HL-60 (cell line): ENCODE results near the gene CRABP1.

Experiments used
- DNase-seq, 2 experiments: peaks; one replicate each; pipeline ENCODE4 v3.0.0-alpha.2; 2010 to 2020; ENCODE audit warnings: low read depth in 1 of 2, low spot score in 1 of 2
- H3K27ac ChIP-seq: fragments of 250-450 bp; sonication (Bioruptor Pico); replicated peaks from 2 replicates; pipeline ENCODE4 v1.5.1; 2020; ENCODE audit warnings: mild to moderate bottlenecking, moderate library complexity
- H3K27me3 ChIP-seq: fragments of 250-450 bp; sonication (Bioruptor Pico); 2 replicates; pipeline ENCODE4 v1.5.1; 2021; ENCODE audit warnings: mild to moderate bottlenecking, moderate library complexity; ENCODE audit not compliant: insufficient read depth, poor library complexity, severe bottlenecking
- H3K4me3 ChIP-seq: replicated peaks from 2 replicates; pipeline ENCODE4 v1.5.1; 2011; ENCODE audit warnings: mild to moderate bottlenecking, control low read depth, low read length; ENCODE audit not compliant: insufficient read depth
- GABPA ChIP-seq: IDR thresholded peaks from 2 replicates; pipeline ENCODE4 v1.6.1; 2012; ENCODE audit warnings: low read depth
- POLR2AphosphoS5 ChIP-seq: IDR thresholded peaks from 2 replicates; pipeline ENCODE4 v1.6.1; 2012; ENCODE audit warnings: low read depth
- SPI1 ChIP-seq: IDR thresholded peaks from 2 replicates; pipeline ENCODE4 v1.6.1; 2012; ENCODE audit warnings: low read depth, mild to moderate bottlenecking, borderline replicate concordance
- TF ChIP-seq, protein P1 (sequence below): IDR thresholded peaks from 2 replicates; pipeline ENCODE4 v1.6.1; 2012; ENCODE audit warnings: low read depth; ENCODE audit not compliant: insufficient replicate concordance
- TF ChIP-seq, protein P2 (sequence below): IDR thresholded peaks from one replicate; pipeline ENCODE4 v1.5.1; 2011; ENCODE audit warnings: low read length, control low read depth, inconsistent platforms; ENCODE audit not compliant: insufficient read depth

The CRABP1 gene

GRCh38 chr15:78388865-78389264 is 48.7 kb downstream of the CRABP1 start:
- TF ChIP-seq GABPA = no peak
- no peak for TF ChIP-seq SPI1
- TF ChIP-seq POLR2AphosphoS5 = no peak
- TF ChIP-seq, protein P1, sequence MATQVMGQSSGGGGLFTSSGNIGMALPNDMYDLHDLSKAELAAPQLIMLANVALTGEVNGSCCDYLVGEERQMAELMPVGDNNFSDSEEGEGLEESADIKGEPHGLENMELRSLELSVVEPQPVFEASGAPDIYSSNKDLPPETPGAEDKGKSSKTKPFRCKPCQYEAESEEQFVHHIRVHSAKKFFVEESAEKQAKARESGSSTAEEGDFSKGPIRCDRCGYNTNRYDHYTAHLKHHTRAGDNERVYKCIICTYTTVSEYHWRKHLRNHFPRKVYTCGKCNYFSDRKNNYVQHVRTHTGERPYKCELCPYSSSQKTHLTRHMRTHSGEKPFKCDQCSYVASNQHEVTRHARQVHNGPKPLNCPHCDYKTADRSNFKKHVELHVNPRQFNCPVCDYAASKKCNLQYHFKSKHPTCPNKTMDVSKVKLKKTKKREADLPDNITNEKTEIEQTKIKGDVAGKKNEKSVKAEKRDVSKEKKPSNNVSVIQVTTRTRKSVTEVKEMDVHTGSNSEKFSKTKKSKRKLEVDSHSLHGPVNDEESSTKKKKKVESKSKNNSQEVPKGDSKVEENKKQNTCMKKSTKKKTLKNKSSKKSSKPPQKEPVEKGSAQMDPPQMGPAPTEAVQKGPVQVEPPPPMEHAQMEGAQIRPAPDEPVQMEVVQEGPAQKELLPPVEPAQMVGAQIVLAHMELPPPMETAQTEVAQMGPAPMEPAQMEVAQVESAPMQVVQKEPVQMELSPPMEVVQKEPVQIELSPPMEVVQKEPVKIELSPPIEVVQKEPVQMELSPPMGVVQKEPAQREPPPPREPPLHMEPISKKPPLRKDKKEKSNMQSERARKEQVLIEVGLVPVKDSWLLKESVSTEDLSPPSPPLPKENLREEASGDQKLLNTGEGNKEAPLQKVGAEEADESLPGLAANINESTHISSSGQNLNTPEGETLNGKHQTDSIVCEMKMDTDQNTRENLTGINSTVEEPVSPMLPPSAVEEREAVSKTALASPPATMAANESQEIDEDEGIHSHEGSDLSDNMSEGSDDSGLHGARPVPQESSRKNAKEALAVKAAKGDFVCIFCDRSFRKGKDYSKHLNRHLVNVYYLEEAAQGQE = no peak
- TF ChIP-seq, protein P2, sequence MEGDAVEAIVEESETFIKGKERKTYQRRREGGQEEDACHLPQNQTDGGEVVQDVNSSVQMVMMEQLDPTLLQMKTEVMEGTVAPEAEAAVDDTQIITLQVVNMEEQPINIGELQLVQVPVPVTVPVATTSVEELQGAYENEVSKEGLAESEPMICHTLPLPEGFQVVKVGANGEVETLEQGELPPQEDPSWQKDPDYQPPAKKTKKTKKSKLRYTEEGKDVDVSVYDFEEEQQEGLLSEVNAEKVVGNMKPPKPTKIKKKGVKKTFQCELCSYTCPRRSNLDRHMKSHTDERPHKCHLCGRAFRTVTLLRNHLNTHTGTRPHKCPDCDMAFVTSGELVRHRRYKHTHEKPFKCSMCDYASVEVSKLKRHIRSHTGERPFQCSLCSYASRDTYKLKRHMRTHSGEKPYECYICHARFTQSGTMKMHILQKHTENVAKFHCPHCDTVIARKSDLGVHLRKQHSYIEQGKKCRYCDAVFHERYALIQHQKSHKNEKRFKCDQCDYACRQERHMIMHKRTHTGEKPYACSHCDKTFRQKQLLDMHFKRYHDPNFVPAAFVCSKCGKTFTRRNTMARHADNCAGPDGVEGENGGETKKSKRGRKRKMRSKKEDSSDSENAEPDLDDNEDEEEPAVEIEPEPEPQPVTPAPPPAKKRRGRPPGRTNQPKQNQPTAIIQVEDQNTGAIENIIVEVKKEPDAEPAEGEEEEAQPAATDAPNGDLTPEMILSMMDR = no peak
- H3K4me3 ChIP-seq = no peak overlapping the region
- H3K27ac ChIP-seq = no peak overlapping the region
- no peak for DNase-seq
- H3K27me3 ChIP-seq = peaks cover 9% of the 10 kb centered on the region

DNA sequence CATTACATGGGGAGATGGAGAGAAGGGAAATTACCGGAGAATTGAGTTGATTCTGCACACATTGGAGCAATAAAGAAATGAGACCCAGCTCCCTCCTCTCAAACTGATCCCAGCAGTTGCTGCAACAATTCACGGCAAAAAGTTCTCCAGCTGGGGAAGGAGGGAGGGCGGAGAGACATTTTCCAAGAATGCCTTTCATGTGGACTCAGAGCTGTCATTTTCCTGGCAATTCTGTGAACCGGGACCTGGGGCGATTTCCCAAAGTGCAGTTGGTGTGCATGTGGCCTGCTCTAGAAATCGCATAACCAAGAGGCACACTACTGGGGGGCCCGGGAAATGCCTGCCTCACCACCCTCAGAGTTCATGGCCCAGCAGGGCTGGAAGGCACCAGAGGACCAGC is 49.2 kb downstream of the CRABP1 start:
- no peak overlapping the region for H3K4me3 ChIP-seq
- no peak for TF ChIP-seq SPI1
- no peak for TF ChIP-seq GABPA
- peaks cover 9% of the 10 kb centered on the region for H3K27me3 ChIP-seq
- H3K27ac ChIP-seq = no peak overlapping the region
- DNase-seq = no peak

DNA sequence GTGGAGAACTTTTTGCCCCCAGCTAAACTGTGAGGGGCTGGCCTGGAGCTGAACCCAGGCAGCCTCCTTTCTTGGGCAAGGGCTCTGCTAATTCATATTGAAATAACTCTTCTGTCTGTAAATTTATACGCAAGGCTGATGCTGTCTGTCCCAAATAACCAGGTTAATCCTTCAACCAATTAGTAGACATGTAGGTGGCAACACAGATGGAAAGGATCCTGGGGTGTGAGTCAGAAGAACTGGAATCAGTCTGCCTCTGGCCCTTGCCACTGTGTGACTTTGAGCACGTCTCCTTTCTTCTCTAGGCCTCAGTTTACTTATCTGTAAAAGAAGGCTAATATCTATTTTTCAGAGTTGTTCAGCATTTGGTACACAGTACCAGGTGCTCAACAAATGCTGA is 49.6 kb downstream of the CRABP1 start:
- TF ChIP-seq POLR2AphosphoS5 (no peak), GABPA (no peak), SPI1 (no peak)
- TF ChIP-seq, protein P1 = no peak
- TF ChIP-seq, protein P2 = no peak
- no peak for DNase-seq
- Histone ChIP-seq H3K27me3 (peaks cover 9% of the 10 kb centered on the region), H3K4me3 (no peak overlapping the region), H3K27ac (no peak overlapping the region)

DNA sequence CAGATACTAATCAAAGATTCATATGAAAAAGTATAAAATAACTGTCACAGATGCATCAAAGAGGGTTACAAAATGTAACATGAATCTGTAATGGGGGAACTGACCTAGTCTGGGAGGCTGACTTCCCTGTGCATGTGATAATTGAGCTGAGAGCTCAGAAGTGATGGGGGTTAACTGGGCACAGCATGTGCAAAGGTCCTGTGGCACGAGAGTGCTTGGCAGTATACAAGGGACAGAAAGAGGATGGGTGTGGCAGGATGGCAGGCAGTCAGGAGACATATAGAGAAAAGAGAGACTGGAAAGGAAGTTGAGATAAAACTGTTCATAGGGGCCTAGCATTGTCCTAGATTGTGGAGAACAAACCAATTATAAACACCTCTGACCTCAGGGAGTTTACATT is 50.1 kb downstream of the CRABP1 start:
- TF ChIP-seq POLR2AphosphoS5 (no peak), GABPA (no peak), SPI1 (no peak)
- TF ChIP-seq, protein P2 = no peak
- TF ChIP-seq, protein P1 = no peak
- Histone ChIP-seq H3K27me3 (peaks cover 9% of the 10 kb centered on the region), H3K4me3 (no peak overlapping the region), H3K27ac (no peak overlapping the region)
- DNase-seq = no peak
